GM21529 (cell line): ENCODE results near the gene KIAA0040.
A peak's percentile ranks its signal among the peaks of the same experiment; 100 is the strongest.

Experiments used
- ATAC-seq: cut with Tn5 transposase; IDR thresholded peaks from one replicate; pipeline ENCODE4 v1.9.1; 2021; ENCODE audit not compliant: unreplicated experiment

KIAA0040 gene

DNA sequence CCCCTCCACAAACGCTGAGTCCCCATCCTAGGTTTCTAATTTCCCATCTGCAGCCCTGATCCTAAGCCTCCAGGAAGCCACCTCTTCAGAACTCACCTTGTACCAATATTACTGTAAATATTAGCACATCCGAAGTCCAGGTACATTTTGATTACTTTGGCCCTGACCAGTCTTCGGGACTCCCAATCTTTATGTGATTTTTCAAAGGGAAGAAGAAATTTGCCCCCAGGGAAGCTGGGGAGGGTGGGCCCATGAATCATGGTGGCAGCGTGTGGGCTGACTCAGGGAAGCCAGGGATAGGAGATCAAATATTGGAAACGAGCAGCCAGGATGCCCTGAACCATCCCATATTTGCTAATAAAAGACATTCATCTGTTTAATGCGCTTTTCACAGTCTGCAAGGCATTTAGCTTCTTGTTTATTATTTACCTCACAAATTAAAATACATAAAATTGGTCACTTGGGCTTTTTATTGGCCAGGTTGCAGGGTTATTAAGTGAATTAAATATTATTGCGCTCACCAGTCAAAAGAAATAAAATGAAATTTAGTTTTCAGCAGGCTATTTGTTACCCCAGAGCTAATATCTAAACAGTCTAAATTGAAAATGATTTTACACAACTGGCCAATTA, 46.6 kb downstream of the KIAA0040 start:
- no peak for ATAC-seq

DNA sequence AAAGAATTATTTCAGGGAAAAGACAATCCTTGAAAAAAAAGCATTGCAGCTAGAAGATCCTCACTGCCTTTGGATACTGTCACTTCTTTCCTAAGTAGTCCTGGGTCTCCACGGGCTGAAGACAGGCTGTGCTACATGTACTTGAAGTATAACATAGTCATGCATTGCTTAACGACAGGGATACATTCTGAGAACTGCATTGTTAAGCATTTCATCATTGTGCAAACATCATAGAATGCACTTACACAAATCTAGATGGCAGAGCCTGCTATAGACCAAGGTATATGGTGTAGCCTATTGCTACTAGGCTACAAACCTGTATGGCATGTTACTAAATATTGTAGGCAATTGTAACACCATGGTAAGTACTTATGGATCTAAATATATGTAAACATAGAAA, 54.0 kb downstream of the KIAA0040 start:
- no peak for ATAC-seq

DNA sequence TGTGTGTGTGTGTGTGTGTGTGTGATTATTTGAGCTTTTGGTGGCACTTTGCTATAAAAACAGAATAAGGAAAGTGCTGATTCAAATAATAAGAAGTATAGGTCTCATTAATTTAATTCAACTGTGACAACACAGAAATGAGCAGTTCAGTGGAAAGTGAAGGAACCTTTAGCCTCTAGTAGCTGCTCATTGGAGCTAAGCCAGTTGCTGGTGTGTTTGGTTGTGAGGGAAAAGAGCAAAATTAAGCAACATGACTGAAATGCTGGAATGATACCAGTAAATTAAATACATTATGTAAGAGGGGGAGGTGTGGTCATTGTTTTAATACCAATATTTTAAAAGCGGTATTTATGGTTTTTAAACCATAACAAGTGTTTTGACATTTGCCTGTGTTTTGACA, 55.2 kb downstream of the KIAA0040 start:
- no peak for ATAC-seq

DNA sequence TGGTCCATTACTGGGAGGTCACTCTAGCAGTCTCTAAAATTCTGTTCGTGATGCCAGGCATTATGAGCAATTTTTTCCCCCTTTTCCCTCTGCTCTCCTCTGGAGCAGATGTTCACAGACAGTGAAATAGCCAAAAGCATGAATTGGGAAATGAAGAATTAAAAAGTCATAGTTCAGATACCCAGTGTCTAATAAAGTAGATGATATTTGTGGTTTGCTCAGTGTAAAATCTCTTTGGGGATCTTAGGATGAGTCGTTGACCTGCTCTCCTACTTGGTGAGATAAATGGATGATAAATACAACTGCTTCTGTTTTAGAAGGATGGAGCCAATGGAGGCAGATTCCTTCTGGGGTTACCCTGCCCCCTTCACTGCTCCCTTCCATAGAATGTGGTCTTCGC, 56.3 kb downstream of the KIAA0040 start:
- no peak for ATAC-seq

DNA sequence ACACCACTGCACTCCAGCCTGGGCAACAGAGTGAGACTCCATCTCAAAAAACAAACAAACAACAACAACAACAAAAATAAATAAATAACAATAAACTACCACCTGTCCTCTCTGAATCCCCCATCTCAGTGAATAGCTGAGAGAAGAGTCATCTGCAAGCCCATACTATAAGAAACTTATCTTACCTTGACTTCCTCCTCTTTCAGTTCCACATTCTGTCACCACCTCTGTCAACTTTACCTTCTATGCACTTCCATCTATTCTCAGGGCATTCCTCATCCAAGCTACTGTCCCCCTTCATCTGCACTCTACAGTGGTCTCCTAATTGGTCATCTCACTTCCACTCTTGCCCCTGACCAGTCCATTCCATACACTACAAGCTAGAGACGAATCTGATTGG, 58.1 kb downstream of the KIAA0040 start:
- ATAC-seq, result no peak

DNA sequence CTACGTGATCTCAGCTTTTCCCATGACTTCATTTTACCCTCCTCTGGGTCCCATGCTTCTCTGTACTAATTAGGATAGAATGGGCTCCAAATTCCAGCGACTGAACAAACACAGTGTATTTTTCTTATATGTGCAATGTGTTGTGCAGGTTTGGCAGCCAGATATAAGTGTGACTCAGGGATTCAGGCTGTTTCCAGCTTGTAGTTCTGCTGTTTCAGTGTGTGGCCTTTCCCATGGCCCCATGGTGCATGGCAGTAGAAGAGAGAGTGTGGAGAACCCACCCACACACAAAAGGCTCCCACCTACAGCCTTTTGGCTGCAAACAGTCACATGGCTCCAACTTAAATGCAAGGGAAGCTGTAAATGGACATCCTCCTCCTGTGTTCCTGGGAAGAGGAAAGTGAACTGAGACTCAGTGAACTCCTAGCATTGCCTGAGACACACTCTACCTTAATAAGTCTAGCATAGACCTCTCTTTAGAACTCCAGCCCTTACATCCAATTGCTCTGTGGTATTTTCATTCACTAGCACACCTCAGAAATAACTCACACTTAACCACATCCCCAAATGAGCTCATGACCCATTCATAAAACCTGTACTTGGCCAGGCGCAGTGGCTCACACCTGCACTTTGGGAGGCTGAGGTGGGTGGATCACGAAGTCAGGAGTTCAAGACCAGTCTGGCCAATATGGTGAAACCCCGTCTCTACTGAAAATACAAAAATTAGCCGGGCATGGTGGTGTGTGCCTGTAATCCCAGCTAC, 58.7 kb downstream of the KIAA0040 start:
- peak; percentile 50 for ATAC-seq

DNA sequence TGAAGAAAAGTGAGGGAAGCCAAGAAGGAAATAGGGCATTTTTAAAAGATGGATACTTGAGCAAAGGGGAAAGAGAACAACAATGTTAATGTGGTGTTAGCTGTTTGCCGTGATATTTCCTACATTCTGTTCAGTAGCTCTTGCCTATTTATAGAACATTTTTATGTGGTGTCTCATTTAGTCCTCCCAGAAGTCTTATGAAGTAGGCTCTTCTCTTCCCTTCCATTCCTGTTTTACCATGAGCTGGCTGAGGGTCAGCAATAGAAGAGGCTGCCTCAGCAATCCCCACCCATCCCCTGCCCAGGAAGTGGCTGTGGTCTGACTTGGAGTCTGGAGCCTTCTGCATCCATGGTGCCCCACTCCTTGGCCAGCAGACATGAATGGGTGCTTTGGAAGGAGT, 60.1 kb downstream of the KIAA0040 start:
- no peak for ATAC-seq

DNA sequence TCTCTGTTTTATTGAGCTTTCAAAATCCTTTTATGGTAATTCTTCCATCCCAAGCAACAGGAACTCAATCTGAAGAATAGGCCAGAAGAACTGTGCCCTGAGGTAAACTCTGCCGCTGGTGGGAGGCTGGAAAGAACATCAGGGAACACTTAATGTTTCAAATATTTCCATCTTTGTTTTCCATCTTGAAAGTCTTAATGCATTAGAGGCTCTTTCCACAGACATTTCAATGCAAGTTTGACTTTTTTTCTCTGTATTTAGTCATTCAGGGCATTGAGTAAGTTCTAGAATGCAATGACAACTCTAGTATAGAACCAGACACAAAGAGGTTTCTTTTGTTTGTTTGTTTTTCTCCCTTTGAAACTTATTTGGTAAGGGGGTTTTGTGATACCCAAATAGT, 61.5 kb downstream of the KIAA0040 start:
- no peak for ATAC-seq

DNA sequence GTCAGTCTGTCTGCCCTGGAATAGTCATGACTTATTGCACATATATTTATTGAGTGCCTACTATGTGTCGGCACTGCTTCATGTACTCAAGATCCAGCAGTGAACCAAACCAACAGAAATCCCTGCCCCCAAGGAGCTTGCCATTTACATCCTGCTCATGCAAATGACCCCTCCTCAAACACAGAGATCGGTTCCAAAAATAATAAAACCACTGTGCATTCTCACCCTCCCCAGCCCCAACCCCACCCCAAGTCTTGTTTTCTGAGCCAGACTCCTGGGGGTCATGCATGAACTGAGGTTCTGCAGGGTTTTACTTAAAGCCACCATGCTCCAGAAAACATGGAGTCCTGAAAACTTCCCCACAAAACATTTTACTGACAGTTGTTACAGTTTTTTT, 61.9 kb downstream of the KIAA0040 start:
- ATAC-seq, result no peak

DNA sequence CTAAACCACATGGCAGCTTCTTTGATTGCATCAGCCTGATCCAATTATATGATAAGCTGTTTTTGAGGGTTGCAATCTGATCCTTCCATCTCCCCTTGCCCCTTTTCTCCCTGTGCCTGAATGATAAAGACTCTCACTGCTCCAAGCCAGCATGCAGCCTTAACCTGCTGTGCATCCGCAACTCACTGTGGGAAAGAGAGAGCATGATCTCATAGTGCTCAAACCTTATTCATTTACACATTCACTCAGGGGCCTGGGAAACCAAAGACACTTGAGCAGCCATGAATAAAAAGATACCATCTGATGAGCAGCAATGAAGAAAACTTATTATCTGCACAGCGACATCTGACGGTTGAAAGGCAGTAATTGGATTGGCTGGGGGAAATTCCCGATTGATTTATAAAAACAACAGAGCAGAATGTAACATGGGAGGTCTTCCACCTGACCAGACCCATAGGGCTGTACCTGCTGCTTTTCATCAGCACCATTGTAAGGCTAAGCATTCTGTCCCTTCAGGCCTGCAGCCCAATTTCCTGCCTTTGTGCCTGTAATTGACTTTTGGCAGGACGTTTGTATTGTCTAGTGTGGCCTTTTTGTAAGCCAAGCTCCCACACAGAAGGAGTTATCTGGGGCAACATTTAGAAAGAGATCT, 62.5 kb downstream of the KIAA0040 start:
- ATAC-seq, result no peak

DNA sequence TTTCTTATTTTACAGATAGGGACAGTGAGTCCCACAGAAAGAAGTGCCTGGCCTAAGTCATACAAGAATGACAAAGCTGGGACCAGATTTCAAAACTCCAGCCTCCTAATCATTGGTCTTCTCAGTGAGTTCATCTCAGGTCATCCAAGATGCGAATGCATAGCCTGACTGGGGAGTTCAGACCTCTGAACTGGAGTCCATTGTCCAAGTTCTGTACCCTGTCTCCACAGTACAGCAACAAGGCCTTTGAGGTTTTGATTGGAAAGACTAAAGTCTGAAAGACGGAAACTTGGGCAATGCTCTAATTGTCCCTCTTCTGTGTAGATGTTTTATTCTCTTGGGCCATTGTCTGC, 63.0 kb downstream of the KIAA0040 start:
- no peak for ATAC-seq

DNA sequence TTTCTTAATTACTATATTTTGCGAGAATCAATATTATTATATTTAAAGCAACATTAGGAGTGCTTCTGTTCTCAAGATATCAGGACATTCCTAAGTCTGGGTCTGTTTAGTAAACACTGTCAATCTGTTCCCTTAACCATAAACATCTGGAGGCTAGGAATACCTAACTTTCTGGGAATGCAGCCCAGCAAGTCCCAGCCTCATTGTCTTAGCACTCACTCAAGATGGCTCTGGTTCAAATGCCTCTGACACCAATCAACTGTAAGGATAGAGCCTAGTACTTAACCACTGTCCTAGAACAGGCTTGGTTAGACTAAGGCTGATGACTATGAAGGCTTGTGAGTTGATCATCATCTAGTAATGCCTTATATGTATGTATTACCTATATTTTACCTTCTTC, 63.4 kb downstream of the KIAA0040 start:
- no peak for ATAC-seq

DNA sequence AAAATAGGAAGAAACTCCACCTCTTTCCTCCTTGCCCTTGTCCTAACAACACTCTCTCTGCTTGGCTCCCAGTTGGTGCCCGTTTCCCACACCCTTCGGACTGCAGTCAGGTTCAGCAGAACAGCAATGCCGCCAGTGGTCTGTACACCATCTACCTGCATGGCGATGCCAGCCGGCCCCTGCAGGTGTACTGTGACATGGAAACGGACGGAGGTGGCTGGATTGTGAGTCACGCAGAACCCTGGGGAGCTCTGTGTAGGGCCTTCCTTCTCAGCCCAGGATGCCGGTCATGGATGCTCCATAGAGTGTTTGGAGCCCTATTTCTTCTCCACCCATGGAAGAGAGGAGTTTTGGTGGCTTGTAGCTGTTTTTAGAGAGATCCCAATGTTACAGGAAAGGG, 64.1 kb downstream of the KIAA0040 start:
- no peak for ATAC-seq

DNA sequence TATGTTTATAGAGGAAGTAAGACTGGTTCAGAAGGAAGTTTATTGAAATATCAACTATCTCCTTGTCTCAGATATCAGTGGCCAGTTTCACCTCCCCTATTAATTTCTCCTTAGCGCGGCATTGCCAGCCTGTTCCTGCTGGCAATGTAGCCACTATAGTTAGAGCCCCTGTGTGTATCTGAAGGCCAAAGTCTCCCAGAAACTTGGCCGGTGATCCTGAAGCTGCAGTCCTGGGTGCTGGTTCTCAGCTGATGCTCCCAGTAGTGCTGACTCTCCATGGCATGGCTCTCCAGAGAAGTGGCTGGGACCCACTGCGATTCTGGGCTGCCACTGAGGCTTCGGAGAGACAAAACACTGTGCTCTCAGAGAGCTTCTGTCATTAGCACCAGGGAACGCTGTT, 65.0 kb downstream of the KIAA0040 start:
- ATAC-seq, result no peak

DNA sequence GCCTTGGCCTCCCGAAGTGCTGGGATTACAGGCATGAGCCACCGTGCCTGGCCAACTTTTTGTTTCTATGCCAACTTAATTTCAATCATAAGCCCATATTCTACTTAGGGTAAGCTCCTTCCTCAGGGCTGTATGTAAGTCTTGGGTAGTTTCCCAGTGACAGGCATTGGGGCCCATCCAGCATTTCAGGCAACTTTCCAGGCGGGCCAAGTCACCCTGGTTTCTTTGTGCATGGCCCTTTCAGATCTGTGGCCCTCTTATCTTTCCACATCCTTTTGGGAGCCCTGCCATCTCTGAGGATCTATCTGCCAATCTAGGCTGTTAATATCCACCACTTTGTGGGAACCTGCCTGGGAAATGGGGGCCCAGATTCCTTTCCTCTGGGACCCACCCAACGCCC, 66.2 kb downstream of the KIAA0040 start:
- no peak for ATAC-seq

DNA sequence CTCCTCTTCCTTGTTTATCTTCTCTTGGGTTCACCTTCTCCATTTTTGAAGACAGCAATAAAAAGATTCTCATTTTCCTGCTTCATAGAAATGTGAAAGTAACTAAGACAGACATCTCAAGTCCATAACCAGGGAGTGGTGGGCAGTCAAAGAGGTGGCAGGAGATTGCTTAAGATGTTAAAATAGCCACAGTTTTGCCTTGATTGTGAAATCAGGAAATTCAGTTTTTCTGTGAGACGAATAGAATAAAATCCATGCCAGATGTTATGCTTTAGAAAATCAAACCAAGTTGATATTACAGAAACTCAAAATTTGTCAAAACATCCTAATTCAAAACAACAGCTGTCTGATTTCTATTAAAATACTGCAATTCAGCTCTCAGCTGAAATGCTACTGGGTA, 67.7 kb downstream of the KIAA0040 start:
- ATAC-seq, result no peak

DNA sequence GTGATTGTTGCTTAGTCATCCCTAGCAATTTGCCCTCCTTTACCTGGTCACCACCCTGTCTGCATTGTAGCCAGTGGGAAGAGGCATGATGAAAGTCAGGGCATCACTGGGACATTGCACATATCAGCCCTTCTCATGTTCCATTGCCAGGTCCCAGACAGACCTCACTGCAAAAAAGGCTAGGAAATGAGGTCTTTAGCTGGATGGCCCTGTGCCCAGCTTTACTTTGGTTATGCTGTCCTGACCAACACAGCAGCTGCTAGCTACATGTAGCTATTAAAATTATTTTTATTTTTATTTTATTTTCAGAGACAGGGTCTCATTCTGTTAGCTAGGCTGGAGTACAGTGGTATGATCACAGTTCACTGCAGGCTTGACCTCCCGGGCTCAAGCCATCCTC, 72.1 kb downstream of the KIAA0040 start:
- no peak for ATAC-seq

DNA sequence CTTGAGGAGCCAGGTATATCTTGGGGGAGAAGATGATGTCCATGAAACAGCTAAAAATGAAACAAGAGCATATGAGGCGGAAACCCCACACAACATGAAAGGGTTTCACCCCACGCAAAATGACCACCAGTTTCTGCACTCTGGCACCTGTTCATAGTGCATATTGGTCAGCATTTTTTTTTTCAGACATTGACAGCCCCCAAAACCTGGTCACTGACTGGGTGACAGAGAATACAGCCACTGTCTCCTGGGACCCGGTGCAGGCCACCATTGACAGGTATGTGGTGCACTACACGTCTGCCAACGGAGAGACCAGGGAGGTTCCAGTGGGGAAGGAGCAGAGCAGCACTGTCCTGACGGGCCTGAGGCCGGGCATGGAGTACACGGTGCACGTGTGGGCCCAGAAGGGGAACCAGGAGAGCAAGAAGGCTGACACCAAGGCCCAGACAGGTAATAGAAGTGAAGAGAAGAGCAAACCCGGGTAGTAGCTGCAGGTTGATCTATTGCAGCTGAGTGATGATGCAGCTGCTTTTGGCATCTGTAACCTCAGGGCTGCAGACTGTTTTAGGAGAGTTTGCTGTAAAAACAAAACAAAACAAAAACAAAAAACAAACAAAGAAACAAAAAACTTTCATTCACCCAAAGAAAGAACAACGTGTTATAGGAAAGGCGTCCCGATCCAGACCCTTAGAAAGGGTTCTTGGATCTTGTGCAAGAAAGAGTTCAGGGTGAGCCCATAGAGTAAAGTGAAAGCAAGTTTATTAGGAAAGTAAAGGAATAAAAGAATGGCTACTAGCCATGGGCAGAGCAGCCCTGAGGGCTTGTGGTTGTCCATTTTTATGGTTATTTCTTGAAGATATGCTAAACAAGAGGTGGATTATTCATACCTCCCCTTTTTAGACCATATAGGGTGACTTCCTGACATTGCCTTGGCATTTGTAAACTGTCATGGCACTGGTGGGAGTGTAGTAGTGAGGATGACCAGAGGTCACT, 73.9 kb downstream of the KIAA0040 start:
- no peak for ATAC-seq

DNA sequence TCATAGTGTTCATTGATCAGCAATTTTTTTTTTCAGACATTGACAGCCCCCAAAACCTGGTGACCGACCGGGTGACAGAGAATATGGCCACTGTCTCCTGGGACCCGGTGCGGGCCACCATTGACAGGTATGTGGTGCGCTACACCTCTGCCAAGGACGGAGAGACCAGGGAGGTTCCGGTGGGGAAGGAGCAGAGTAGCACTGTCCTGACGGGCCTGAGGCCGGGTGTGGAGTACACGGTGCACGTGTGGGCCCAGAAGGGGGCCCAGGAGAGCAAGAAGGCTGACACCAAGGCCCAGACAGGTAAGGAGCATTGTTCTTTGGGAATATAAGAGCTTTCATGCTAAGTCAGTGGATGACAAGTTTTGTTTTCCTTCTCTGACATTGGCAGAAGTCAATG, 75.7 kb downstream of the KIAA0040 start:
- no peak for ATAC-seq

DNA sequence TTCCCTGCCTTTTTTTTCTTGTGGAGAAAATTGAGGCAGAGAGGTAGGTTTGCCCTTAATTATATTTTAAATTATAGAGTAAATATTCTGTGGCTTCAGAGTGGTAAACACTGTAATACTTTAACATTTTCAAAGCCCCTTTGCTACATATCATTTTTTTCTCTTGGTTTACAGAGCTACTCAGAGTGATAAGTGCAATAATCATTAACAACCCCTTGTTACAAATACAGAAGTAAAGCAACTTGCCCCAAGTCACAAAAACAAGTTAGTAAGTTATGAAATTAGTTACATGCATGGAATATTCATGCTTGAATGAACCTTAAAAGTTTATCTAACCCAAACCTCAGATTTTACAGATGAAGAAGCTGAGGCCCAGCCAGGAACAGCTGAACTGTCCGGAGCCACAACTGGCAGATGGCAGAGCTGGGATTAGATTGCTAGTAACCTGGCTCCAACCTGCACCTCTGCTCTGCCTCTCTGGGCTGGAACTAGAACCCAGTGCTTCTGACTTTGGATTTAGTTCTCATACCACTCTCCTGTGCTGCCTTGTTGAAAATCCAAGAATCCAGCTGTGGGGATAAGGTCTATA, 76.3 kb downstream of the KIAA0040 start:
- no peak for ATAC-seq

DNA sequence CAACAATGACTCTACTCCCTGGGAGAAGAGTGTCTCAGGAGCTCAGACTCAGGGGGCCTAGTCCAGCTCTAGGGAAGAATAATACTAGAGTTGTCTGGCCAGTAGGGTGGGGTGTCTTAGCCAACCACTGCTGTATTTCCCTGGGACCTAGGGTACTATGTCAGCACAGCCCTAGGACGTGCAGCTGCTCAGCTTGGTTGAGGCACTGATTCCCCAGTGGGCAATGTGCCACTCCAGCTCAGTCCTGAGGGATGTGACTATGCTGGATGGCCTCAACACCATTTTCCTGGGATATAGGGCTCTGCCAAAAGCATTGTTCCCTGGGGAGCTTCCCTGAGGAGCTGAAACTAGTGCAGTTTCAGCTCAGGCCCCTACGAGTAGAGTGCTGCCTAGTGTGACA, 77.6 kb downstream of the KIAA0040 start:
- ATAC-seq, result no peak
